ENCODE measurements around the gene KIF19. TPM values are rescaled to one million over a fixed set of nuclear protein-coding genes. Genes with fewer than 3 reads are reported as not detected.

KIF19 gene
- total RNA-seq, 1 donor from 2014 or later: not detected

GRCh38 chr17:74298778-74299177 is 27.2 kb upstream of the KIF19 start:
- no peak overlapping the region for H3K4me3 Mint-ChIP-seq
- H3K4me1 Mint-ChIP-seq: peaks cover 7% of the 10 kb centered on the region
- no peak for DNase-seq (ENCODE audit: low spot score in 2 of 2, unreplicated experiment in 2 of 2)

GRCh38 chr17:74299226-74300009 is 26.6 kb upstream of the KIF19 start:
- H3K36me3 Mint-ChIP-seq: no peaks in the 10 kb centered on the region
- H3K4me3 Mint-ChIP-seq: no peak overlapping the region
- H3K4me1 Mint-ChIP-seq: peaks cover 7% of the 10 kb centered on the region
- TF ChIP-seq CTCF (IDR thresholded peaks at IDR 0.05; ENCODE audit: unreplicated experiment): no peak
- H3K9me3 Mint-ChIP-seq: peaks cover 4% of the 10 kb centered on the region
- no peak overlapping the region for H3K27ac Mint-ChIP-seq
- no peak for DNase-seq (ENCODE audit: low spot score in 2 of 2, unreplicated experiment in 2 of 2)
- peaks cover 23% of the 10 kb centered on the region for H3K27me3 Mint-ChIP-seq (ENCODE audit: low read depth)

More at GRCh38 chr17:74298778-74299177, 27.2 kb upstream of the KIF19 start:
- Mint-ChIP-seq H3K9me3 (peaks cover 4% of the 10 kb centered on the region), H3K27me3 (ENCODE audit: low read depth) (peaks cover 23% of the 10 kb centered on the region), H3K27ac (no peak overlapping the region), H3K36me3 (no peaks in the 10 kb centered on the region)
- no peak for TF ChIP-seq CTCF (IDR thresholded peaks at IDR 0.05; ENCODE audit: unreplicated experiment)

GRCh38 chr17:74303305-74303704 is 22.7 kb upstream of the KIF19 start:
- peaks cover 26% of the 10 kb centered on the region for H3K27me3 Mint-ChIP-seq (ENCODE audit: low read depth)
- H3K4me1 Mint-ChIP-seq: no peaks in the 10 kb centered on the region
- TF ChIP-seq CTCF (IDR thresholded peaks at IDR 0.05; ENCODE audit: unreplicated experiment): no peak
- H3K4me3 Mint-ChIP-seq: no peak overlapping the region
- no peaks in the 10 kb centered on the region for H3K36me3 Mint-ChIP-seq
- DNase-seq (ENCODE audit: low spot score in 2 of 2, unreplicated experiment in 2 of 2): no peak
- H3K9me3 Mint-ChIP-seq: no peaks in the 10 kb centered on the region
- H3K27ac Mint-ChIP-seq: no peak overlapping the region

- H3K36me3 Mint-ChIP-seq: no peaks in the 10 kb centered on the region
- TF ChIP-seq CTCF (IDR thresholded peaks at IDR 0.05; ENCODE audit: unreplicated experiment): no peak
- no peak overlapping the region for H3K27ac Mint-ChIP-seq
- no peak for DNase-seq (ENCODE audit: low spot score in 2 of 2, unreplicated experiment in 2 of 2)
- H3K4me1 Mint-ChIP-seq: no peaks in the 10 kb centered on the region
- no peak overlapping the region for H3K4me3 Mint-ChIP-seq
- H3K9me3 Mint-ChIP-seq: no peaks in the 10 kb centered on the region
- H3K27me3 Mint-ChIP-seq (ENCODE audit: low read depth): peaks cover 23% of the 10 kb centered on the region
Observed at GRCh38 chr17:74304184-74304583, 21.8 kb upstream of the KIF19 start.

GRCh38 chr17:74305865-74306654 is 20.0 kb upstream of the KIF19 start:
- no peak overlapping the region for H3K27ac Mint-ChIP-seq

More at GRCh38 chr17:74305865-74306654, 20.0 kb upstream of the KIF19 start:
- H3K4me3 Mint-ChIP-seq: no peak overlapping the region
- TF ChIP-seq CTCF (IDR thresholded peaks at IDR 0.05; ENCODE audit: unreplicated experiment): no peak
- H3K27me3 Mint-ChIP-seq (ENCODE audit: low read depth): peaks cover 13% of the 10 kb centered on the region
- no peak for DNase-seq (ENCODE audit: low spot score in 2 of 2, unreplicated experiment in 2 of 2)
- H3K9me3 Mint-ChIP-seq: no peaks in the 10 kb centered on the region
- H3K36me3 Mint-ChIP-seq: no peaks in the 10 kb centered on the region
- H3K4me1 Mint-ChIP-seq: no peaks in the 10 kb centered on the region
